H1 (cell line): ENCODE results near the gene CELF6. TPM values are rescaled to one million over a fixed set of nuclear protein-coding genes. Genes with fewer than 3 reads are reported as not detected.

ENCODE experiments used
- CTCF ChIA-PET: fragments of 300-600 bp; sonication (Branson Sonifier 250); formaldehyde crosslinking; loops from one replicate; lab custom pipeline; 2021; ENCODE audit not compliant: partially characterized antibody; lab: Charles Lee
- POLR2A ChIA-PET: fragments of 300-600 bp; sonication (Branson Sonifier 250); formaldehyde crosslinking; loops from one replicate; lab custom pipeline; 2021; ENCODE audit warnings: inconsistent platforms; ENCODE audit not compliant: partially characterized antibody; lab: Charles Lee
- DNase-seq, 2 experiments: peaks; one replicate each; pipeline versions ENCODE4 v3.0.0 to v3.0.0-alpha.2; 2010 to 2022; ENCODE audit warnings: low spot score in 2 of 2, low read depth in 1 of 2, mixed read lengths in 1 of 2
- FAIRE-seq: peaks from 2 replicates; lab custom pipeline; 2011; peaks lifted over from hg19 to GRCh38; lab: Jason Lieb, UNC
- H2AFZ ChIP-seq: 2 replicates; pipeline ENCODE4 v1.8.1; 2012; ENCODE audit warnings: low read length, inconsistent platforms
- H2AK5ac ChIP-seq: 2 replicates; pipeline ENCODE4 v1.6.1; 2013; ENCODE audit warnings: low read depth, low read length
- H2BK120ac ChIP-seq: replicated peaks from 2 replicates; pipeline ENCODE3; 2013; ENCODE audit warnings: low read depth, low read length, inconsistent platforms
- H2BK12ac ChIP-seq: 2 replicates; pipeline ENCODE4 v1.6.1; 2013; ENCODE audit warnings: low read depth, low read length
- H2BK15ac ChIP-seq: 2 replicates; pipeline ENCODE4 v1.6.1; 2013; ENCODE audit warnings: low read length
- H2BK20ac ChIP-seq: 2 replicates; pipeline ENCODE4 v1.6.1; 2013; ENCODE audit warnings: low read length
- H2BK5ac ChIP-seq: 2 replicates; pipeline ENCODE4 v1.6.1; 2013; ENCODE audit warnings: low read depth, low read length
- H3K14ac ChIP-seq: 2 replicates; pipeline ENCODE4 v1.6.1; 2013; ENCODE audit warnings: inconsistent platforms; ENCODE audit not compliant: insufficient read length
- H3K18ac ChIP-seq: 2 replicates; pipeline ENCODE4 v1.6.1; 2013; ENCODE audit warnings: low read length; ENCODE audit errors: extremely low read depth
- H3K23ac ChIP-seq: 2 replicates; pipeline ENCODE4 v1.6.1; 2013; ENCODE audit warnings: inconsistent platforms; ENCODE audit not compliant: insufficient read length
- H3K23me2 ChIP-seq: 2 replicates; pipeline ENCODE4 v1.6.1; 2013; ENCODE audit warnings: low read depth, low read length
- H3K27ac ChIP-seq: 2 replicates; pipeline ENCODE4 v1.6.1; 2011; ENCODE audit warnings: low read depth, low read length, inconsistent platforms
- H3K27me3 ChIP-seq, 4 experiments: replicated peaks in 1 of 4; 1 replicate in 1 of 4; 2 replicates in 3 of 4; pipeline versions ENCODE4 v1.6.1 to v1.8.1; 2011 to 2013; ENCODE audit warnings: low read length in 3 of 4, mild to moderate bottlenecking in 3 of 4, inconsistent platforms in 2 of 4, mixed read lengths in 2 of 4, moderate library complexity in 1 of 4; ENCODE audit not compliant: control insufficient read depth in 3 of 4, insufficient read depth in 3 of 4; ENCODE audit errors: extremely low read depth in 1 of 4
- H3K36me3 ChIP-seq, 4 experiments: 2 replicates each; pipeline versions ENCODE4 v1.6.1 to v1.8.1; 2011 to 2013; ENCODE audit warnings: mild to moderate bottlenecking in 4 of 4, low read length in 3 of 4, moderate library complexity in 2 of 4, control low read depth in 1 of 4, inconsistent platforms in 1 of 4; ENCODE audit not compliant: insufficient read depth in 4 of 4, control insufficient read depth in 2 of 4
- H3K4ac ChIP-seq: replicated peaks from 2 replicates; pipeline ENCODE3; 2013; ENCODE audit warnings: low read length, low read depth, mixed read lengths, inconsistent platforms; ENCODE audit not compliant: insufficient read length
- H3K4me1 ChIP-seq, 4 experiments: replicated peaks in 1 of 4; 1 replicate in 1 of 4; 2 replicates in 3 of 4; pipeline versions ENCODE4 v1.6.1 to v1.8.1; 2011 to 2013; ENCODE audit warnings: low read length in 3 of 4, inconsistent platforms in 2 of 4, mixed read lengths in 1 of 4; ENCODE audit not compliant: insufficient read depth in 4 of 4, control insufficient read depth in 3 of 4
- H3K4me2 ChIP-seq, 2 experiments: 2 replicates each; pipeline versions ENCODE4 v1.6.1 to v1.8.1; 2011 to 2013; ENCODE audit warnings: low read depth in 2 of 2, low read length in 2 of 2, control low read depth in 1 of 2, inconsistent platforms in 1 of 2, mild to moderate bottlenecking in 1 of 2; ENCODE audit not compliant: insufficient read depth in 1 of 2
- H3K4me3 ChIP-seq, 4 experiments: fragments of 200-600, 300-600 bp in 1 of 4; sonication (generic), shearing (Covaris generic), sonication (Bioruptor Twin) in 1 of 4; 2 replicates each; pipeline versions ENCODE4 v1.5.1 to v1.8.1; 2011 to 2016; ENCODE audit warnings: low read length in 4 of 4, low read depth in 3 of 4, control low read depth in 2 of 4, inconsistent platforms in 2 of 4, mild to moderate bottlenecking in 2 of 4, mixed read lengths in 1 of 4, moderate library complexity in 1 of 4; ENCODE audit not compliant: insufficient read depth in 2 of 4; ENCODE audit errors: extremely low read depth in 1 of 4
- H3K56ac ChIP-seq: replicated peaks from 2 replicates; pipeline ENCODE3; 2013; ENCODE audit warnings: low read depth, mild to moderate bottlenecking, mixed read lengths, low read length, inconsistent platforms; ENCODE audit not compliant: insufficient read length
- H3K79me1 ChIP-seq: 2 replicates; pipeline ENCODE4 v1.6.1; 2013; ENCODE audit warnings: low read depth, low read length, control low read depth
- H3K79me2 ChIP-seq, 2 experiments: 2 replicates each; pipeline versions ENCODE4 v1.6.1 to v1.8.1; 2012 to 2013; ENCODE audit warnings: low read length in 2 of 2, mild to moderate bottlenecking in 2 of 2, inconsistent platforms in 1 of 2; ENCODE audit not compliant: insufficient read depth in 2 of 2, control insufficient read depth in 1 of 2
- H3K9ac ChIP-seq, 4 experiments: replicated peaks in 1 of 4; 1 replicate in 1 of 4; 2 replicates in 3 of 4; pipeline versions ENCODE4 v1.6.1 to v1.8.1; 2011 to 2013; ENCODE audit warnings: low read depth in 3 of 4, low read length in 3 of 4, control low read depth in 2 of 4, mild to moderate bottlenecking in 2 of 4, moderate library complexity in 2 of 4, inconsistent platforms in 1 of 4; ENCODE audit errors: extremely low read depth in 1 of 4
- H3K9me3 ChIP-seq, 2 experiments: 2 replicates each; pipeline versions ENCODE4 v1.6.1 to v1.8.1; 2012 to 2013; ENCODE audit warnings: mild to moderate bottlenecking in 2 of 2, moderate library complexity in 2 of 2, control low read depth in 1 of 2, inconsistent platforms in 1 of 2, low read depth in 1 of 2, low read length in 1 of 2, mixed read lengths in 1 of 2; ENCODE audit not compliant: insufficient read depth in 2 of 2
- H4K20me1 ChIP-seq, 2 experiments: replicated peaks in 1 of 2; 2 replicates each; pipeline versions ENCODE3 to v1.8.1; 2011 to 2013; ENCODE audit warnings: inconsistent platforms in 2 of 2, low read length in 2 of 2, mild to moderate bottlenecking in 1 of 2; ENCODE audit not compliant: insufficient read depth in 2 of 2, control insufficient read depth in 1 of 2
- H4K5ac ChIP-seq: 2 replicates; pipeline ENCODE4 v1.6.1; 2013; ENCODE audit warnings: low read length, low read depth, mixed read lengths, inconsistent platforms; ENCODE audit not compliant: insufficient read length
- H4K8ac ChIP-seq: 2 replicates; pipeline ENCODE4 v1.8.0; 2013; ENCODE audit warnings: mild to moderate bottlenecking, moderate library complexity, low read length, inconsistent platforms; ENCODE audit not compliant: insufficient read depth; ENCODE audit errors: extremely low read depth
- H4K91ac ChIP-seq: replicated peaks from 2 replicates; pipeline ENCODE3; 2013; ENCODE audit warnings: low read length, mixed read lengths, inconsistent platforms; ENCODE audit not compliant: insufficient read length
- BCL11A ChIP-seq, 2 experiments: IDR thresholded peaks; one replicate each; pipeline ENCODE4 v1.6.1; 2011; ENCODE audit warnings: low read depth in 2 of 2, low read length in 2 of 2, mild to moderate bottlenecking in 2 of 2
- CHD1 ChIP-seq: IDR thresholded peaks from 2 replicates; pipeline ENCODE4 v1.6.1; 2012; ENCODE audit warnings: low read depth, low read length, improper control_type of control experiment
- HDAC2 ChIP-seq, 2 experiments: fragments of 300-600 bp in 1 of 2; sonication (generic) in 1 of 2; IDR thresholded peaks; 2 replicates each; pipeline ENCODE4 v1.6.1; 2011 to 2012; ENCODE audit warnings: low read depth in 2 of 2, low read length in 2 of 2, mild to moderate bottlenecking in 2 of 2, moderate library complexity in 2 of 2, borderline replicate concordance in 1 of 2, inconsistent platforms in 1 of 2
- HDAC6 ChIP-seq: IDR thresholded peaks from one replicate; pipeline ENCODE4 v1.7.1; 2012; ENCODE audit warnings: low read depth, mild to moderate bottlenecking, inconsistent platforms, low read length, moderate library complexity
- KDM1A ChIP-seq: fragments of 200-600, 300-600 bp; sonication (generic); IDR thresholded peaks from 2 replicates; pipeline ENCODE4 v1.7.1; 2016; ENCODE audit warnings: mild to moderate bottlenecking, low read length, borderline replicate concordance
- KDM4A ChIP-seq: IDR thresholded peaks from one replicate; pipeline ENCODE4 v1.7.1; 2012; ENCODE audit warnings: low read depth, mild to moderate bottlenecking, moderate library complexity, low read length, inconsistent platforms; ENCODE audit not compliant: severe bottlenecking
- POLR2A ChIP-seq, 2 experiments: IDR thresholded peaks; 1 replicate in 1 of 2; 2 replicates in 1 of 2; pipeline ENCODE4 v1.6.1; 2011; ENCODE audit warnings: low read depth in 2 of 2, low read length in 2 of 2, mild to moderate bottlenecking in 2 of 2; ENCODE audit errors: control extremely low read depth in 1 of 2
- SRF ChIP-seq: IDR thresholded peaks from 2 replicates; pipeline ENCODE4 v1.6.1; 2011; ENCODE audit warnings: mild to moderate bottlenecking, low read depth, low read length, moderate library complexity
- TAF1 ChIP-seq: IDR thresholded peaks from 2 replicates; pipeline ENCODE4 v1.6.1; 2011; ENCODE audit warnings: mild to moderate bottlenecking, low read depth, low read length
- USF2 ChIP-seq: IDR thresholded peaks from 2 replicates; pipeline ENCODE4 v1.6.1; 2011; ENCODE audit warnings: low read length, improper control_type of control experiment
- WGBS, 2 experiments: shearing (Covaris generic) in 1 of 2; methylation state at CpG; one replicate each; pipeline versions ENCODE4 v1.1.6 to v1.1.7; 2013 to 2015; ENCODE audit warnings: low lambda C conversion rate in 2 of 2, mixed read lengths in 2 of 2, inconsistent platforms in 1 of 2, low coverage in 1 of 2, missing lambda C conversion rate in 1 of 2; ENCODE audit not compliant: insufficient replicate concordance in 2 of 2, insufficient coverage in 1 of 2, insufficient read length in 1 of 2; ENCODE audit errors: extremely low coverage in 1 of 2, missing lambda C conversion rate in 1 of 2; 5-methylcytosine and 5-hydroxymethylcytosine counted together
- polyA plus RNA-seq, 7 experiments: library from polyadenylated mRNA; depleted of rRNA in 3 of 7; stranded (reverse) in 5 of 7; unstranded in 2 of 7; fragments of >200 nt in 5 of 7; fragments of 200-250 nt in 2 of 7; gene quantifications; 1 replicate in 5 of 7; 2 replicates in 1 of 7; 4 replicates in 1 of 7; pipeline versions ENCODE4 v1.2.1 to v1.2.3, GENCODE V29; 2011 to 2013; ENCODE audit warnings: missing spikeins in 2 of 7, mixed read lengths in 2 of 7
- total RNA-seq: library from RNA; stranded (reverse); fragmentation: NEBNext Ultra II Directional; extraction: Animal tissue kit (Norgen Biotek cat#: 25700); gene quantifications from 2 replicates; pipeline ENCODE4 v1.2.1, GENCODE V29; 2021

Gene CELF6
- total and polyA plus RNA-seq, 2 of the 8 experiments (the other 6 are each of a cell fraction or from before 2014, with no cell fraction given) = 0.09 to 0.19 TPM

DNA sequence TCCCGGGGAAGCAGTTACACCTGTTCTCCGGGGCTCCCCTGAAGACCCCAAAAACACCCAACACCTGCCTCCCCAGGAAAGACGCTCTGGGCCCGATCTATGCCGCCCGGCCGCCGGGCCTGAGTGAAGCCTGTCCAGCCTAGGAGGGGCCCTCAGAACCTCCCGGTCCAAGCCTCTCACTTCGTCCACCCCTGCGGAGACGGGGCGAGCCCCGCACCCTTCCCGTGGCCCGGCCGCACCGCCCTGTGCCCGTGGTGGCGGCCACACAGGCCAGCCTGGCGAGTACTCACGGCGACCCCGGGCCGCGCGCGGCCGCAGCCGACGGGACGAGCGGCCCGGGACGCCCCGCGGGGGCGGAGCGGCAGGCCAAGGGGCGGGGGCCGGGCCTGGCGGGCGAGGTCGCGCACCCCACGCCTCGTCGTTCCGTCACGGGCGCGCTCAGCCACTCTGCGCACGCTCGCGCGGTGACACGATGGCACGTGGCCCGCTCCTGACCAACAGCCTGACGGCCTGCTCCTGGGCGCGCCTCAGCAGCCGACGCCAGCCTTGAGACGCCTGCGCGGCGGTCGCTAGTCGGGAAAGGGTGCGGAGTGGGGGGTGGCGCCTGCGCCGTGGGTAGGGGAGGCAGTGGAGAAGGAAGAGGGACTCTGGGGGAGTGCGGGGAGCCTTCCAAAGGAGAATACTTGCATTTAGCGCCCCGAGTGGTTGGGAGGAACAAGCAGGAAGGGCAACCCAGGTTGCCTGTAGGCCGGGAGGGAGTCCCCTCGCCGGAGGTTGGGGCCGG is 47.6 kb downstream of the CELF6 start, which contains the start of gene PARP6:
Gene PARP6, minus strand, starts transcription at position 342 of the 784 bp plus-strand sequence. CDS start 5,077 bp downstream, outside the sequence.
- ChIA-PET CTCF (interaction anchor here (0.8 to 3.5 kb wide), 7 partner anchors 9 to 64 kb away, joined by 3 to 50 read pairs (median 5); no protein-coding TSS in a partner anchor), POLR2A (interaction anchor here (0.6 to 2.9 kb wide), 4 partner anchors 12 to 259 kb away, joined by 3 to 13 read pairs (median 4); no protein-coding TSS in a partner anchor)
- Histone ChIP-seq H3K18ac (peak within 1 kb of the TSS; percentile 80), H3K23me2 (peaks cover 4% of the 10 kb centered on the region), H3K4me2 (peak within 1 kb of the TSS; percentile 57 to 73), H4K8ac (peak within 1 kb of the TSS; percentile 73; the same call in 1 of the 2 replicates), H2BK120ac (no peak within 1 kb of the TSS), H2BK20ac (no peak within 1 kb of the TSS), H3K56ac (no peak within 1 kb of the TSS), H2BK12ac (no peak within 1 kb of the TSS), H3K27ac (no peak within 1 kb of the TSS), H3K9ac (peak within 1 kb of the TSS; percentile 42 to 62 (median 54); a peak in 6 of 7 replicates), H3K9me3 (no peaks in the 10 kb centered on the region), H4K91ac (no peak within 1 kb of the TSS), H3K36me3 (peaks cover 0 to 4% (median 2%) of the 10 kb centered on the region in 4 experiments; a peak in 5 of 8 replicates), H3K4me1 (peaks cover 0 to 5% (median 3%) of the 10 kb centered on the region in 4 experiments; a peak in 4 of 7 replicates), H3K79me1 (no peaks in the 10 kb centered on the region), H2BK15ac (no peak within 1 kb of the TSS), H3K14ac (no peak within 1 kb of the TSS), H3K23ac (no peak within 1 kb of the TSS), H3K4me3 (peak within 1 kb of the TSS; percentile 56 to 86 (median 76)), H3K4ac (no peak within 1 kb of the TSS), H3K27me3 (no peaks in the 10 kb centered on the region; a peak in 1 of 7 replicates), H2AK5ac (no peak within 1 kb of the TSS), H4K20me1 (no peaks in the 10 kb centered on the region), H3K79me2 (peaks cover 0 to 11% of the 10 kb centered on the region in 2 experiments; a peak in 1 of 4 replicates), H4K5ac (no peak within 1 kb of the TSS), H2BK5ac (no peak within 1 kb of the TSS), H2AFZ (peak within 1 kb of the TSS; percentile 89)
- FAIRE-seq (no peak), DNase-seq (peak; percentile 88 to 94)
- 3% methylated on average over 42 of the region's 82 CpGs; no CpG with 5 or more reads in 1 of the 2 experiments for WGBS, 2 experiments
- TF ChIP-seq SRF (no peak), POLR2A (IDR thresholded peaks at IDR 0.05; ENCODE audit: control extremely low read depth in 1 of 2, low read depth in 2 of 2, low read length in 2 of 2) (peak; percentile 36 to 82), TAF1 (peak; percentile 72), KDM1A (peak; percentile 39; the same call in 1 of the 2 replicates), USF2 (peak; percentile 78), HDAC6 (no peak), KDM4A (peak; percentile 83), CHD1 (no peak), HDAC2 (IDR thresholded peaks at IDR 0.05; ENCODE audit: borderline replicate concordance in 1 of 2, low read depth in 2 of 2, low read length in 2 of 2) (peak; percentile 96 to 98), BCL11A (IDR thresholded peaks at IDR 0.05; ENCODE audit: low read depth in 2 of 2, low read length in 2 of 2) (no peak)
